ENCODE results near the gene AP4S1.
"Not testable (repeated sequence)": the region's sequence is repeated elsewhere in the genome, so short reads cannot be mapped to it uniquely, and the experiment has no call there.

Gene AP4S1

GRCh38 chr14:31045501-31046080 lies 20.1 kb downstream of the AP4S1 start:
- DNase-seq, result no peak

DNA sequence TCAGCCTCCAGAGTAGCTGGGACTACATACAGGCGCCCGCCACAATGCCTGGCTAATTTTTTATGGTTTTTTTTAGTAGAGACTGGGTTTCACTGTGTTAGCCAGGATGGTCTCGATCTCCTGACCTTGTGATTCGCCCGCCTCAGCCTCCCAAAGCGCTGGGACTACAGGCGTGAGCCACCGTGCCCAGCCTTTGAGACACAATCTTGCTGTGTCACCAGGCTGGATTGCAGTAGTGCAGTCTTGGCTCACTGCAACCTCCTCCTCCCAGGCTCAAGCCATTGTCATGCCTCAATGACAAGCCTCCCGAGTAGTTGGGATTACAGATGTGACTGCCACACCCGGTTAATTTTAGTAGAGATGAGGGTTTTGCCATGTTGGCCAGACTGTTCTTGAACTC lies 22.1 kb downstream of the AP4S1 start:
- no peak for DNase-seq

GRCh38 chr14:31051023-31051422 lies 25.6 kb downstream of the AP4S1 start:
- no peak for DNase-seq

GRCh38 chr14:31051511-31051910 lies 26.1 kb downstream of the AP4S1 start:
- no peak for DNase-seq

DNA sequence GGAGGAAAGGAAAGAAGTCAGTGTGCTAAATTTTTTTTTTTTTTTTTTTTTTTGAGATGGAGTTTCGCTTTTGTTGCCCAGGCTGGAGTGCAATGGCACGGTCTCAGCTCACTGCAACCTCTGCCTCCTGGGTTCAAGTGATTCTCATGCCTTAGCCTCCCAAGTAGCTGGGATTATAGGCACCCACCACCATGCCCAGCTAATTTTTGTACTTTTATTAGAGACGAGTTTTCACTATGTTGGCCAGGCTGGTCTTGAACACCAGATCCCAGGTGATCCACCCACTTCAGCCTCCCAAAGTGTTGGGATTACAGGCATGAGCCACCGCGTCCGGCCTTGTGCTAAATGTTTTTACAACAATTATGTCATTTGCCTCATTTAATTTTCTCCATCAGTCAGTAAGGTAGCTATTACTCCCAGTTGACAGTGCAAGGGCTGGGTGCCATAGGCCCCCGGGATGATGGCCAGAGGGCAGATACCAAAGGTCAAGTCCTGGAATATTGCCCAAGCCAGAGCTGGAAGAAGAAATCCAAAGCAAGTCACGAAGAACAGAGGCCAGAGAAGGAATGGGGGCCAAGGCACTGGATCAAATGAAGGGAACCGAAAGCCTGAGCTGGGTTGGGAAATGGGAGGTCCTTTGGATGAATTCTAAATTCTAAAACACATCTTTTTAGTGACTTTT lies 27.6 kb downstream of the AP4S1 start:
- not testable (repeated sequence) for DNase-seq

- no peak for DNase-seq
These were observed 31.6 kb downstream of the AP4S1 start for GRCh38 chr14:31057035-31057434.

GRCh38 chr14:31057701-31058364 lies 32.4 kb downstream of the AP4S1 start:
- DNase-seq, result no peak

DNA sequence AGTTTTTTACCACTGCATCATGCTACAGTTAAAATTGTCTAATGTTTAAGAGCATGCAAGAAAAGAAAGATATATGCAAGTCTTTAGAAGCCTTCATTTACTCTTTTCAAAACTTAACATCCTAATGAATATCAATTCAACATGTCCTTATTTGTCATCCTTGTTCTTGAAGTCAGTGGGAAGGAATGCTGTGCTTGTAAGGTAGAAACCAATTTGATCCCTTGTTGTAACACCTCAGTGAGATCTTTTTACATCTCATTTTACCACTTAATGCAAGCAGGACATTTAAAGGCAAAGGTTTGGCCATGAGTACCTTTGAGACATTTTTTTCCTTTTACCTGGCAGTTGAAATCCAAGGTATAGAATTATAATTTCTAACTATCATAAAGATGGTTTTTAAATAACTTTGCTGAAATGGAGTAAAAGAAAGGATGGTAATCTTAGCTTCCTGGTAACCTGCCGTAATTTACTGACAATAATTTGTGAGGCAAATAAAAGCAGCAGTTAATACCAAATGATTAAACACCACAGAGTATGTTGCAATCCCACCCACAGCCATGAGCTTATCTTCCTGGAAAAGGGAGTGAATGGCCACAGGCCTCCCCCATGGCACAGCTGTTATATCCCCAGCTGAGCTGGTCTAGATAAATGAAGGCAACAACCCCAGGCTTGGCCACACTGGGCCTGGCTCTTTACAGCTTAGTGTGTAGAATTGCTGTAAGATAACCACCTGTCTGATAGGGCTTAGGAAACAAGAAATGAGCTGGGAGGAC lies 33.9 kb downstream of the AP4S1 start:
- no peak for DNase-seq

- DNase-seq, result no peak
These were observed 34.9 kb downstream of the AP4S1 start for GRCh38 chr14:31060253-31060875.

- DNase-seq, result not testable (repeated sequence)
These were observed 37.5 kb downstream of the AP4S1 start for GRCh38 chr14:31062908-31063307.

DNA sequence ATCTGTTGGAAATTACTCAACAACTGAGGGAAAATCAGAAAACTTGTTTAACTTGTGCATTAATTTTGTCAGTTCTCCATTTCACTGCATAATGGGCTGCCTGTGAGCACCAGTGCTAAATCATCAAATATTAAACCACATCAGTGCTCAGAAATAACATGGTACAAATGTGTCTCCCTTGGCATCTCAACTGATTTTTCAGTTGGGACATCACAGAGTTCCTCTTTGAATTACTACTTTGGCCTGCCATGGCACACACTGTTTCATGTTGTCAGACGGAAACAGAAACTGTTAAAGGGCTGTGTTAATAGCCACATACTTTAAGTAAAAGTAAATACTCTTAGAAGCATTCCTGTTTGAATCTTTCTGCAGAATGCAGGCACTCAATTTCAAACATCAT lies 42.8 kb downstream of the AP4S1 start:
- no peak for DNase-seq

DNA sequence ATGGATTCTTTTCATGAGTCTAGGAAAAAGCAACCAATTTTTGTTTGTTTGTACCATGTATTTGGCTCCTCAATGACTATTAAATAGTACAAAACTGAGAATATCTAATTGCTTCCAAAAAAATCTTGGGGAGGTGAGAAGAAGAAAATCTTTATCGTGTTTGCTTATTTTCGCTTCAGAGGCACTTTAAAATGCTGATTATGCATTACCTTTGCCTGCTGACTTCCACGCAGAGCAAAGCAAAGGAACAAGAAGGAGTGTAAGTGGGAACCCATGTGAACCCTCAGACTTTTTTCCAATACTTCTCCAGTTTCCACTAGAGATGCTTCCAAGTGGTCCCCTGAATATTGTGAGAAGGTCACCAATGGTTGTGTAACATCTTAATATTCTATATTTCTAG lies 43.9 kb downstream of the AP4S1 start:
- DNase-seq, result no peak

- DNase-seq, result no peak
These were observed 45.0 kb downstream of the AP4S1 start for GRCh38 chr14:31070431-31070830.

DNA sequence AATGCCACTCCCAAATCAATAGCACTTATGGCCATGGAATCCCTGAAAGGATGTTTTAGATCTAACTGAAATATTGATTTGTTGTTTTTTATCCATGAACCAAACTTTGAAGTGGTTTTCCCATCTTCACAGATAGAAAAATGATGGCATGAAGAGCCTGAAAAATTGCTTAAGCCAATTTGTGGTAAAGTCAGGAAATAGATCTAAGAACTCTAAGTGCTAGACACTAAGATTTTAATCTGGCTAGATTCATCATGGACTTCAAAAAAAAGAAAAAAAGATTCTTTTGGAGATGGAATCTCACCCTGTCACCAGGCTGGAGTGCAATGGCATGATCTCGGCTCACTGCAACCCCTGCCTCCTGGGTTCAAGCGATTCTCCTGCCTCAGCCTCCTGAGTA lies 45.7 kb downstream of the AP4S1 start:
- no peak for DNase-seq

DNA sequence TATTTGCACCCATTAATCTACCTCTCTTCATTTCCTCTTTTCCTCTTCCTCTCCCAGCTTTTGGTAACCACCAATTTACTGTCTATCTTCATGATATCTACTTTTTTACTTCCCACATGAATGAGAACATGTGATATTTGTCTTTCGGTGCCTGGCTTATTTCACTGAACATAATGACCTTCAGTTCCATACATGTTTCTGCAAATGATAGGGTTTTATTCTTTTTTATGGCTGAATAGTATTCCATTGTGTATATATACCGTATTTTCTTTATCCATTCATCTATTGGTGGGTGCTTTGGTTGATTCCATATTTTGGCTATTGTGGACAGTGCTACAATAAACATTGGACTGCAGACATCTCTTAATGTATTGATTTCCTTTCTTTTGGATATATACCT lies 49.7 kb downstream of the AP4S1 start:
- DNase-seq, result no peak

DNA sequence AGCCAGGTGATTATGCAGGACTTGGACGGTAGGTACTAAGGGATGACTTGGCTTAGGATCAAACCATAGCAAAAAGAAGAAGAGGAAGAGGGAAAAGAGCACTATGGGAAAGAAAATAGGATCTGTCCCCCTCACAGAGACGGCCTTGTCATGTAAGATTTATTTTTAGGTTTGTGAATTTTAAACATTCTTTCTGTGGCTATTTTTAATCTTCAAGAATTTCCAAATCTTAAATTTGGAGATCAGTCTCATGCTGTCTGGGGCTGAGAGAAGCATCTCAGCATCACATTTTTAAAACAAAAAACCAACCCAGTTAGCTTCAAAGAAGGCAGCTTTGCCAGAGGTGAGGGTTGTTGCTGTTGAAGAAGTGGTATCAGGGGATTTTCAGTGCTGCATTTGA lies 53.3 kb downstream of the AP4S1 start:
- DNase-seq, result no peak

- no peak for DNase-seq
These were observed 54.6 kb downstream of the AP4S1 start for GRCh38 chr14:31080056-31080455.

- no peak for DNase-seq
These were observed 55.0 kb downstream of the AP4S1 start for GRCh38 chr14:31080484-31080883.

DNA sequence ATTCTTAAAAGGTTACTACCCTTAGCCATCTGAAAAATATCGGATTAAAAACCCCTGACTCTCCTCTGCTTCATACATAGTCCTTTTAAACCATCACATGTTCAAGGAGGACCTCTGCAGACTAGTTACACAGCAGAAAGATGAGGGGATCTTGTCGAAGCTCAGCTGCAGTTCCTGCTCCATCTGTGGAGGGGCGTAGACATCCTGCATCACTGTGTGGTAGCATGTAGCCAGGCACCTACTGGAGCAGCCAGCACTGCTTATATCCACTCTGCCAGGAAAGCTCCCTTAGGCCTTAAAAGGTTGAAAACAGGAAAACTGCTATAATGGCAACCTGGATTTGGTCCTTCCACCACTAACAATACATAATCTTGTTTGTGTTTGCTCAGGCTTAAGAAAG lies 58.3 kb downstream of the AP4S1 start:
- DNase-seq, result no peak

DNA sequence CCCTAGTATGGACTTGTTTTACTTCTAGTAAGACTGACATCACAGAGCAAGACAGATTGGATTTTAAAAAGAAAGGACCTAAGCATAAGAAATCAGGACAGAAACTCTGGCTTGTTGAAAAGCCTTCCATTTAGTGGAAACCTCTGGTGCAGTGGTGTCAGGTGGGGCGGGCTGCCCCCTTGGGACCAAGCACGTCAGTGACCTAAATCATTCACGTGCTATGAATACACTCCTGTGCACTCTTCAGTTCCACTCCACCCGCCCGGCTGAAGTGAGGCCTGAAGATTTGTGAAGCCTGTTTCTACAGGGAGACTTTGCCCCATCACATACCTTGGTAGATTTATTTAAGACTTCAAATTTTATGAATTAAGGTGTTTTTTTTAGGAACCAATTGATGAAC lies 58.9 kb downstream of the AP4S1 start:
- no peak for DNase-seq

DNA sequence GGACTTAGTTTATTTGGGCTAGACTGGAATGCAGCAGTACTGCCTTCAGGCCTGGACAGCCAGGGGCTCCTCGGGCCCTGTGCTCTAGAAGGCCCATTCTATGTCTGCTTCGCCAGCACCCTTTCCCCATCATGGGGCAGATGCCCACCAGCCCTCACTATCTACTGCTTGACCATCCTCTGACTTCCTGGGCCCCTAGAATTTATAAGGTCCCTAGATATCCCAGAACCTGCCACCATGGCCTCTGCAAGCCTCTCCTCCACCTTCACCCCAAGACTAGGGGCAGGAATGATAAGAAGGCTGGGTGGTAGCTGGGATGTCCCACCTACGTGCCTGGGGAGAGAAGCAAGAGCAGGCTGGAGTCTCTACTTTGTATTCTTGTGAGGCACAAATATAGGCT lies 59.6 kb downstream of the AP4S1 start:
- no peak for DNase-seq

DNA sequence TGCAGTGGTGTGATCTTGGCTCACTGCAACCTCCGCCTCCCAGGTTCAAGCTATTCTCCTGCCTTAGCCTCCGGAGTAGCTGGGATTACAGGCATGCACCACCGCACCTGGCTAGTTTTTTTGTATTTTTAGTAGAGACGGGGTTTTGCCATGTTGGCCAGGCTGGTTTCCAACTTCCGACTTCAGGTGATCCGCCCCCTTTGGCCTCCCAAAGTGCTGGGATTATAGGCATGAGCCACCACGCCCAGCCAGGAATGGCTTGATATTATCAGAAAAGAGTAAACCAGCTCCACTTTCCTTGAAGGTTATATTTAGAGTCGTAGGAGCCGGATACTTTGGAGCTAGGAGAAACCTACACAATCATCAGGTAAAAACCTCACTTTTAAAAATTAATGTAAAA lies 61.0 kb downstream of the AP4S1 start:
- not testable (repeated sequence) for DNase-seq
